ENCODE results near the gene RFC5.

DNA sequence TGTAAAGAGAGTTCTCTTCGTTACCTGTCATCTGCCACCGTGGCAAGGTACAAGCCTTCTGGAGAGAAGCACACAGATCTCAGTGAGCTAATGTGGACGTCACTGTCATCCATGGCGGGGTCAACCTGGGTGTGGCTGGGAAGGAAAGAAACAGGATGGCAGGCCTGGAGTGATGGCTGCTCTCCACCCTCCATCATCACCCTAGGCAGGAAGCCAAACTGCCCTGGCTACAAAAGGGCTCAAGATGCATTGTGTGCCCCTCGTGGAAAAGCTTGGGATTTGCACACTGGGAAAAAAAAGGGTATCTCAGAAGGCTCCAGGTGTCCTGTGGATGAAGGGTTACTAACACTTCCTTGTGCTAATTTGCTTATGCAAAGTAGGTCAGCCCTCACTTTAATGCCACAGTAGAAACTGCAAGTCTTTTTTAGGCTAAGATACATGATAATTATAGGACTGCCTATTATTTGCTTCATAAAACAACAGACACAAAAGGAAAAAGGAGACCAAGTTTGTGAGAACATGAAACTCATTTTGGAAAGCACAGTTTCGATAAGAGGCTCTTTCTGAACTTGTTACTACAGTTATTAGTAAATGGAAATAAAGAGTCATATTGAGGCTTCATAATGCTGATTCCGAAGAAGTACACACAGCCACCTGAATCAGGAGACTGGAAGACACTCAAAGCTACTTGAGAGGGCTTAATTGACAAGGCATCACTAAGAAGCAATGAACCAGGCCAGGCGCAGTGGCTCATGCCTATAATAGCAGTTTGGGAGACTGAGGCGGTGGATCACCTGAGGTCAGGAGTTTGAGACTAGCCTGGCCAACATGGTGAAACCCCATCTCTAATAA is 18.9 kb downstream of the RFC5 start:
- TF ChIP-seq, protein P1, sequence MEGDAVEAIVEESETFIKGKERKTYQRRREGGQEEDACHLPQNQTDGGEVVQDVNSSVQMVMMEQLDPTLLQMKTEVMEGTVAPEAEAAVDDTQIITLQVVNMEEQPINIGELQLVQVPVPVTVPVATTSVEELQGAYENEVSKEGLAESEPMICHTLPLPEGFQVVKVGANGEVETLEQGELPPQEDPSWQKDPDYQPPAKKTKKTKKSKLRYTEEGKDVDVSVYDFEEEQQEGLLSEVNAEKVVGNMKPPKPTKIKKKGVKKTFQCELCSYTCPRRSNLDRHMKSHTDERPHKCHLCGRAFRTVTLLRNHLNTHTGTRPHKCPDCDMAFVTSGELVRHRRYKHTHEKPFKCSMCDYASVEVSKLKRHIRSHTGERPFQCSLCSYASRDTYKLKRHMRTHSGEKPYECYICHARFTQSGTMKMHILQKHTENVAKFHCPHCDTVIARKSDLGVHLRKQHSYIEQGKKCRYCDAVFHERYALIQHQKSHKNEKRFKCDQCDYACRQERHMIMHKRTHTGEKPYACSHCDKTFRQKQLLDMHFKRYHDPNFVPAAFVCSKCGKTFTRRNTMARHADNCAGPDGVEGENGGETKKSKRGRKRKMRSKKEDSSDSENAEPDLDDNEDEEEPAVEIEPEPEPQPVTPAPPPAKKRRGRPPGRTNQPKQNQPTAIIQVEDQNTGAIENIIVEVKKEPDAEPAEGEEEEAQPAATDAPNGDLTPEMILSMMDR (IDR thresholded peaks at IDR 0.05; ENCODE audit: control extremely low read depth in 1 of 3, insufficient read depth in 1 of 3, low read depth in 1 of 3, low read length in 3 of 3) = peak in 1 of 3 experiments; percentile 12; a peak in 1 of 4 replicates
- TF ChIP-seq SIN3A (conservative IDR thresholded peaks at IDR 0.05 in 1 of 2, IDR thresholded peaks at IDR 0.05 in 1 of 2; ENCODE audit: low read depth in 1 of 2, low read length in 2 of 2) = no peak
- no peak for TF ChIP-seq POLR2AphosphoS5 (IDR thresholded peaks at IDR 0.05; ENCODE audit: low read depth, low read length)
- TF ChIP-seq GABPA (IDR thresholded peaks at IDR 0.05; ENCODE audit: borderline replicate concordance, insufficient read depth, low read length) = no peak
- TF ChIP-seq RFX5 (IDR thresholded peaks at IDR 0.05; ENCODE audit: borderline replicate concordance, low read depth, low read length) = no peak
- TF ChIP-seq SIX5 (IDR thresholded peaks at IDR 0.05; ENCODE audit: low read depth, low read length) = no peak
- no peak for TF ChIP-seq EGR1 (IDR thresholded peaks at IDR 0.05; ENCODE audit: borderline replicate concordance, low read depth, low read length)
- TF ChIP-seq SP2 (IDR thresholded peaks at IDR 0.05; ENCODE audit: low read length) = no peak
- no peak for TF ChIP-seq EP300 (IDR thresholded peaks at IDR 0.05; ENCODE audit: borderline replicate concordance in 1 of 2, low read depth in 2 of 2, low read length in 2 of 2)
- no peak for TF ChIP-seq TEAD4 (IDR thresholded peaks at IDR 0.05; ENCODE audit: low read depth, low read length)
